GM18868 (cell line): ENCODE results near the gene TRPC6.
A peak's percentile ranks its signal among the peaks of the same experiment; 100 is the strongest.

ENCODE experiments used
- ATAC-seq: cut with Tn5 transposase; IDR thresholded peaks from one replicate; pipeline ENCODE4 v1.9.1; 2021; ENCODE audit warnings: mild to moderate bottlenecking, moderate library complexity; ENCODE audit not compliant: unreplicated experiment

Gene TRPC6

GRCh38 chr11:101583251-101584128 lies at the start of gene TRPC6:
Gene TRPC6 (minus strand): TSS chr11:101584007. CDS start chr11:101583503, 504 bp downstream.
- ATAC-seq, result no peak

- no peak for ATAC-seq
Observed at GRCh38 chr11:101620026-101620425, 36.2 kb upstream of the TRPC6 start.

- no peak for ATAC-seq
Observed at GRCh38 chr11:101618709-101619108, 34.9 kb upstream of the TRPC6 start.

GRCh38 chr11:101617735-101618332 lies 34.0 kb upstream of the TRPC6 start:
- no peak for ATAC-seq

GRCh38 chr11:101612481-101612880 lies 28.7 kb upstream of the TRPC6 start:
- ATAC-seq, result no peak

- no peak for ATAC-seq
Observed at GRCh38 chr11:101600924-101601323, 17.1 kb upstream of the TRPC6 start.

GRCh38 chr11:101586965-101587364 lies 3.2 kb upstream of the TRPC6 start:
- no peak for ATAC-seq

GRCh38 chr11:101584655-101585054 lies 848 bp upstream of the TRPC6 start:
- no peak for ATAC-seq

GRCh38 chr11:101584129-101584515 lies 315 bp upstream of the TRPC6 start:
- no peak for ATAC-seq

- ATAC-seq, result no peak
Observed at GRCh38 chr11:101582989-101583250, 887 bp downstream of the TRPC6 start.

GRCh38 chr11:101582236-101582988 lies 1.4 kb downstream of the TRPC6 start:
- no peak for ATAC-seq

GRCh38 chr11:101577461-101577860 lies 6.3 kb downstream of the TRPC6 start:
- ATAC-seq, result no peak

- ATAC-seq, result no peak
Observed at GRCh38 chr11:101576456-101576855, 7.4 kb downstream of the TRPC6 start.

GRCh38 chr11:101574886-101575285 lies 8.9 kb downstream of the TRPC6 start:
- no peak for ATAC-seq

GRCh38 chr11:101567071-101567470 lies 16.7 kb downstream of the TRPC6 start:
- ATAC-seq, result no peak

- no peak for ATAC-seq
Observed at GRCh38 chr11:101566626-101567025, 17.2 kb downstream of the TRPC6 start.

- no peak for ATAC-seq
Observed at GRCh38 chr11:101563166-101563565, 20.6 kb downstream of the TRPC6 start.

- ATAC-seq, result no peak
Observed at GRCh38 chr11:101555366-101555765, 28.4 kb downstream of the TRPC6 start.

GRCh38 chr11:101553891-101554292 lies 29.9 kb downstream of the TRPC6 start:
- peak; percentile 98 for ATAC-seq

GRCh38 chr11:101552888-101553287 lies 30.9 kb downstream of the TRPC6 start:
- no peak for ATAC-seq

- no peak for ATAC-seq
Observed at GRCh38 chr11:101528541-101528940, 55.3 kb downstream of the TRPC6 start.
